Epithelial cell of proximal tubule (primary cell): ENCODE results near the gene C1orf141. TPM values are rescaled to one million over a fixed set of nuclear protein-coding genes. Genes with fewer than 3 reads are reported as not detected.
"Not testable (repeated sequence)": the region's sequence is repeated elsewhere in the genome, so short reads cannot be mapped to it uniquely, and the experiment has no call there.

Source experiments
- DNase-seq: peaks from one replicate; pipeline ENCODE4 v3.0.0-alpha.2; 2011; ENCODE audit warnings: low read depth
- H3K4me3 ChIP-seq: 2 replicates; pipeline ENCODE4 v1.5.1; 2011; ENCODE audit warnings: low read depth, mild to moderate bottlenecking, low read length
- CTCF ChIP-seq: conservative IDR thresholded peaks from 2 replicates; pipeline ENCODE4 v1.5.1; 2012; ENCODE audit warnings: low read depth, mild to moderate bottlenecking, low read length
- total RNA-seq: library from RNA; depleted of rRNA; stranded (reverse); fragments of >200 nt; gene quantifications from 2 replicates; pipeline ENCODE4 v1.2.3, GENCODE V29; 2015

C1orf141 gene
- total RNA-seq, 1 donor from 2014 or later = not detected

DNA sequence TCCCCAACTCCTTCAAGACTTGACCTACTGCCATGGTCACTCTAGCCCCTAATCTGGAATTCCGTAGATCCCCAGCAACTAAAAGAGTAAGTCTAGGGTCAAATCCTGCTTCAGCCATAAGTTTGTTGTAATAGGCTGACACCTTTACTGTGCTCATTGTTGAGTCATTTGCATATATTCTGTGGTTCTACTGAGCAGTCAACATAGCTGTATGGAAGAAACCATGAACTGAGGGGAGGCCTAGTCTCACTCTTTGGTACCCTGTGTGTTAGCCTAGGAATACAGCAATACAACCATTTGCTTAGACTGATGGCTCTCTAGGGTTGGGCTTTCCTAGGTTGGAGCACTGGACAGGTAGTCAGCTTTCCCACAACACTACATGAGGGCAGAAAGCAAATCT, 57.2 kb downstream of the C1orf141 start:
- H3K4me3 ChIP-seq = no peak overlapping the region
- DNase-seq = no peak
- no peak for TF ChIP-seq CTCF

GRCh38 chr1:67072749-67073148, 62.0 kb downstream of the C1orf141 start:
- no peak overlapping the region for H3K4me3 ChIP-seq
- no peak for TF ChIP-seq CTCF
- DNase-seq = no peak

DNA sequence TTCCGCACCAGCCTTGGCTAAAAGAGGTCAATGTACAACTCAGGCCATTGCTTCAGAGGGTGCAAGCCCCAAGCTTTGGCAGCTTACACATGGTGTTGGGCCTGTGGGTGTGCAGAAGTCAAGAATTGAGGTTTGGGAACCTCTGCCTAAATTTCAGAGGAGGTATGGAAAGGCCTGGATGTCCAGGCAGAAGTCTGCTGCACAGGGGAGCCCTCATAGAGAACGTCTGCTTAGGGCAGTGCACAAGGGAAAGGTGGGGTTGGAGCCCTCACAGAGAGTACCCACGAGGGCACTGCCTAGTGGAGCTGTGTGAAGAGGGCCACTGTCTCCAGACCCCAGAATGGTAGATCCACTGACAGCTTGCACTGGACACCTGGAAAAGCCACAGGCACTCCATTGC, 67.1 kb downstream of the C1orf141 start:
- not testable (repeated sequence) for H3K4me3 ChIP-seq, DNase-seq

DNA sequence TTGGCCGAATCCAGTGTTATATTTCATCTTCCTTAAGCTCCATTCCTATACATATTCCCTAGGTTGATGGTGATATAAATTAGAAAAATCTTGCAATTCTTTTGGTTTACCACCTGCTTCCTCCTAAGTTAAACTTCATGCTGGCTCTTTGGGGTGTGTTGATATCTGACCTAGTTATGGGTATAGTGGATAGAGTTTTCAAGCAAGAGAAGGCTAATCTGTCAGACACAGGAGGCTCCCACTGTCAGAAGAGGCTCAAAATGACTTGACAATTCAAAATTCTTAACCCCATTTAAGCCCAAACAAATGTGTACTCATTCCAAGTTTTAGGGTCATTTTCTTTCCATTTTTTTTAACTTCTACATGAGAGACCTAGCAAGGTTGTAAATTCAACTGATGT, 72.4 kb downstream of the C1orf141 start:
- H3K4me3 ChIP-seq = no peak overlapping the region
- TF ChIP-seq CTCF = no peak
- DNase-seq = no peak

DNA sequence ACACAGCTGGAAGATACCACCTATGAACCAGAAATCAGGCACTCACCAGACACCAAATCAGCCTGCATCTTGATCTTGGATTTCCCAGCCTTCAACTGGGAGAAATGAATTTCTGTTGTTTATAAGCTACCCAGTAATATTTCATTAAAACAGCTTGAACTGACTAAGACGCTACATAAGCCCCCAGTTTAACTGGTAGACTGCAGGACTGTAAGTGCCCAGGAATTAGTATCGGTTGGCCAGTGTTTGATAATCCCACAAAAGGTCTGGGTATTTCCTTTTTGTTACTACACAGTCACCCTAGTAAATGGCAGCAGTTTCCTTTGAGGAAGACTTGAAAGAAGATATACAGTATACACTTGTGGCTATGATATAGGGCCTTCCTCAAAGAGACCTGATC, 73.5 kb downstream of the C1orf141 start:
- DNase-seq = no peak
- H3K4me3 ChIP-seq = no peak overlapping the region
- no peak for TF ChIP-seq CTCF

- TF ChIP-seq CTCF = no peak
- peak; percentile 87 for DNase-seq
- no peak overlapping the region for H3K4me3 ChIP-seq
Measured at GRCh38 chr1:67060811-67061218, 74.0 kb downstream of the C1orf141 start.

GRCh38 chr1:67059346-67059745, 75.4 kb downstream of the C1orf141 start:
- H3K4me3 ChIP-seq = no peak overlapping the region
- no peak for DNase-seq
- no peak for TF ChIP-seq CTCF

- no peak for TF ChIP-seq CTCF
- no peak for DNase-seq
- H3K4me3 ChIP-seq = no peak overlapping the region
Measured at GRCh38 chr1:67058761-67059160, 76.0 kb downstream of the C1orf141 start.
